ENCODE results near the gene SOAT2. TPM values are rescaled to one million over a fixed set of nuclear protein-coding genes. Genes with fewer than 3 reads are reported as not detected.

The SOAT2 gene
- total RNA-seq, 1 experiment from 2014 or later = not detected

DNA sequence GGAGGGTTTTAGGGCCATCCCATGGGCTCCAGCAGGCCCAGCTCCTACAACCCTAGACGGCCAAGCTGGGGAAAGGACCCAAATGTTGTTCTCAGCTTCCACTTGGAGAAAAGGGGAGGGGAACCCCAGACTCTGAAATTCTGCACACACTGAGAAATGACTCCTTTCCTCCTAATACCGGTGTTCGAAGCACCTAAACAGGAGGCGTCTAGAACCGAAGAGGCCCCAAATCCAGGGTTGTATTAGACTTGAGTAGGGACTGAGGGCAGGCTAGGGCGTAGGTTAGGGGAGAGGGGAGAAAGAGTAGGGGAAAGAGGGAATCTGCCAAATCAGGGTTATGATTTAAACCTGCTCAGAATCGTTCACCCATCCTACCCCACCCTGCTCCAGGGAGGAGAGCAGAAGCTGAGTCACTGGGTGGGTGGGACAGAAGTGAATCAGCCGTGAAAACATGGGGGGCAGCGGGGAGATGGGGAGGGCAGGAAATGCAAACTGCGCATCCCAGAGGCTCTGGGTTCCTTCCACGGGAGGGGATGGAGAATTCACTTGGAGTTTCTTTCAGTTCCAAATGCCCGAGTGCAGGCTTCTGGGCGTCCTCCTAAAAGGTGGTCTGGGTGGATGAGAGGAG, 4.8 kb upstream of the SOAT2 start:
- Histone ChIP-seq H2BK15ac (ENCODE audit: low read depth, low read length) (no peak overlapping the region), H3K4ac (ENCODE audit: low read depth, low read length) (no peak overlapping the region), H4K8ac (replicated peaks; ENCODE audit: insufficient read length, low read depth, low read length) (no peak overlapping the region), H3K18ac (ENCODE audit: insufficient read length, low read depth, low read length) (no peak overlapping the region), H3K14ac (ENCODE audit: insufficient read depth, low read length) (no peak overlapping the region), H2AFZ (ENCODE audit: low read length) (no peak overlapping the region), H3K27me3 (ENCODE audit: insufficient read depth, low read length) (no peaks in the 10 kb centered on the region; the same call in 1 of the 2 replicates), H2BK12ac (ENCODE audit: insufficient read length, low read depth, low read length) (no peak overlapping the region), H3K27ac (ENCODE audit: insufficient read length, low read depth, low read length) (no peak overlapping the region), H3K4me2 (ENCODE audit: insufficient read depth, insufficient read length, low read length) (peak overlapping the region; percentile 98), H2BK20ac (ENCODE audit: low read depth, low read length, poor library complexity, severe bottlenecking) (no peak overlapping the region), H3K56ac (ENCODE audit: insufficient read length, low read depth, low read length) (no peak overlapping the region), H3K23ac (ENCODE audit: insufficient read length, low read depth, low read length) (no peak overlapping the region), H2AK5ac (ENCODE audit: insufficient read length, low read length) (no peak overlapping the region), H3K9ac (ENCODE audit: extremely low read depth, insufficient read length, low read length) (no peak overlapping the region), H2BK5ac (ENCODE audit: insufficient read length, low read length) (no peak overlapping the region), H4K5ac (ENCODE audit: insufficient read length, low read depth, low read length) (no peak overlapping the region), H4K20me1 (ENCODE audit: control insufficient read depth, insufficient read depth, insufficient read length) (no peaks in the 10 kb centered on the region), H3T11ph (ENCODE audit: low read length) (no peak overlapping the region), H3K9me3 (ENCODE audit: control insufficient read depth, low read depth, low read length) (no peaks in the 10 kb centered on the region), H4K91ac (ENCODE audit: insufficient read length, low read depth, low read length) (no peak overlapping the region), H3K23me2 (ENCODE audit: insufficient read length, low read depth, low read length, poor library complexity, severe bottlenecking) (peaks cover 24% of the 10 kb centered on the region), H3K79me1 (ENCODE audit: insufficient read depth, low read depth, low read length, poor library complexity, severe bottlenecking) (no peaks in the 10 kb centered on the region), H2BK120ac (ENCODE audit: low read depth, low read length, poor library complexity, severe bottlenecking) (no peak overlapping the region), H3K79me2 (ENCODE audit: insufficient read depth, low read length) (no peaks in the 10 kb centered on the region), H3K4me1 (ENCODE audit: insufficient read depth, low read length) (peaks cover 6% of the 10 kb centered on the region; the same call in 1 of the 2 replicates)
- H3K27ac Mint-ChIP-seq = no peak overlapping the region
- no peaks in the 10 kb centered on the region; a peak in 1 of 7 replicates for H3K36me3 Mint-ChIP-seq (ENCODE audit: insufficient read depth in 1 of 3, low read depth in 3 of 3)
- WGBS (ENCODE audit: extremely low coverage, insufficient read length, low lambda C conversion rate) = no CpG with 5 or more reads among the region's 13 CpGs
- DNase-seq = peak; percentile 29
- peaks cover 0 to 3% of the 10 kb centered on the region in 2 experiments; a peak in 1 of 5 replicates for H3K9me3 Mint-ChIP-seq
- H3K4me1 Mint-ChIP-seq = peaks cover 27 to 40% of the 10 kb centered on the region in 2 experiments
- TF ChIP-seq, protein P1, sequence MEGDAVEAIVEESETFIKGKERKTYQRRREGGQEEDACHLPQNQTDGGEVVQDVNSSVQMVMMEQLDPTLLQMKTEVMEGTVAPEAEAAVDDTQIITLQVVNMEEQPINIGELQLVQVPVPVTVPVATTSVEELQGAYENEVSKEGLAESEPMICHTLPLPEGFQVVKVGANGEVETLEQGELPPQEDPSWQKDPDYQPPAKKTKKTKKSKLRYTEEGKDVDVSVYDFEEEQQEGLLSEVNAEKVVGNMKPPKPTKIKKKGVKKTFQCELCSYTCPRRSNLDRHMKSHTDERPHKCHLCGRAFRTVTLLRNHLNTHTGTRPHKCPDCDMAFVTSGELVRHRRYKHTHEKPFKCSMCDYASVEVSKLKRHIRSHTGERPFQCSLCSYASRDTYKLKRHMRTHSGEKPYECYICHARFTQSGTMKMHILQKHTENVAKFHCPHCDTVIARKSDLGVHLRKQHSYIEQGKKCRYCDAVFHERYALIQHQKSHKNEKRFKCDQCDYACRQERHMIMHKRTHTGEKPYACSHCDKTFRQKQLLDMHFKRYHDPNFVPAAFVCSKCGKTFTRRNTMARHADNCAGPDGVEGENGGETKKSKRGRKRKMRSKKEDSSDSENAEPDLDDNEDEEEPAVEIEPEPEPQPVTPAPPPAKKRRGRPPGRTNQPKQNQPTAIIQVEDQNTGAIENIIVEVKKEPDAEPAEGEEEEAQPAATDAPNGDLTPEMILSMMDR (conservative IDR thresholded peaks at IDR 0.05) = no peak
- peaks cover 70% of the 10 kb centered on the region for H3K27me3 Mint-ChIP-seq (ENCODE audit: low read depth)
- peak overlapping the region; percentile 68 to 91 for H3K4me3 Mint-ChIP-seq

Data from H9 (cell line).